HG02981 (cell line): ENCODE data around the gene COQ9.

Experiments
- ATAC-seq: cut with Tn5 transposase; IDR thresholded peaks from one replicate; pipeline ENCODE4 v1.9.1; 2021; ENCODE audit warnings: mild to moderate bottlenecking, moderate library complexity; ENCODE audit not compliant: unreplicated experiment

The COQ9 gene

GRCh38 chr16:57509231-57509923 is 62.1 kb downstream of the COQ9 start:
- no peak for ATAC-seq

- ATAC-seq = no peak
Measured at GRCh38 chr16:57510016-57510871, 63.0 kb downstream of the COQ9 start.
